DMS 273 treated with DMSO at 0.1 percent for 48 hours (cell line): ENCODE measurements around the gene MTCL3.
A peak's percentile ranks its signal among the peaks of the same experiment; 100 is the strongest.
"Not testable (repeated sequence)": the region's sequence is repeated elsewhere in the genome, so short reads cannot be mapped to it uniquely, and the experiment has no call there.

Experiments
- DNase-seq: peaks from one replicate; lab custom pipeline; 2025; lab: John Stamatoyannopoulos, UW

MTCL3 gene

GRCh38 chr6:127466416-127466815, 52.7 kb downstream of the MTCL3 start:
- DNase-seq = no peak

DNA sequence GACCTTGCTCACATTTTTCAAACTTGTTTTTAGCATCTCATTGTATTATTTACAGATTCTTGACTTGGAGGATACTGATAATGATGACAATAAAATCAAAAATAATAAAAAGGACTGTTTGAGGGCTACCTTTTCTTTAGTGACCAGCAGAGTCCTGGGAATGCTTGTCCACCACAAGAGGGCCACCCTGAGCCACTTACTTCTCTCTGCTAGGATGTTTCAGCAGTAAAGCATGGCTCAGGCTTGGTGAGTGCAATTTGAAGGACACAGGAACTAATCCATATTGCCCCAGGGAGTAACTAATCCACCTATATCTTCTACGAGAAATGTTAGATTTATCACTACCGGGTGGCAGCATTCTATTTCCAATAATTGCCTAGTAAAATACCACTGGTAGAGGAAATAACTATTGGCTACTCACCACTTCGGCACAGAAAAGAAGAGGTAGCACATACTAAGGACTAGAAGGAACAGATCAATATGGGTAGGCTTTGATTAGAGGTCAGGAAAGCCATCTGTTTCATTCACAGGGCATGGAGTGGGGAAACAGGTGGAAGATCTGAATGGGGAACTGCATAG, 54.2 kb downstream of the MTCL3 start:
- DNase-seq = no peak

DNA sequence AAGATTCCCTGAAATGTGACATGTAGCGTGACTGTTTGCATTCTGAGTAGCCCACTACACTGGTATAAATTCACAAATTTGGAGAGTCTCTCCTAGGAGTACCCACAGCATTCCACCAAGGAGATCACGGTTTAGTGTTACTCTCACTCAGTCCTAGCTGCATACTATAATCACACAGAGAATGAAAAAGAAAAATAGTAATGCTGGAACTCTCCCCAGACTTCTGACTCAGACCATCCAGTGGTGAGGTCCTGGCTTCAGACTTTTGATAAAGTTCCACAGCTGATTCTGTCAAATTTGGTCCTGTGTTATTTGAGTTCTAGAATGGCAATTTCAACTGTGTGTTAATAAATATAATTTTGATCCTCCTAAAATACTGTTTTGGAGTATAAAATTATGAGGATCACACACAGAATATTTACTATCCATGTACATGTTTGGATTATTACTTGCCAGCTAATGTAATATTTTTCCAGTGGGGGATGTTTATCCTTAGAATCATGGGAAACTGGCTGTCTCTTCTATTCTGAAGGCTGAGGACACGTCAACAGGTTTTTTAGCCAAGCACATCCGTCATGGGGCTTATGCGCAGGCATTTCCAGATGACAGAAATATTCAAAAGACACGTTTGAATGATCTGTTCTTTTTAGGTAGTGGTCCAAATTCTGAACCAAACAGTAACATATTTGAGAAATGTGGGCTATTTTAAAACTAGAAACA, 54.8 kb downstream of the MTCL3 start:
- DNase-seq = no peak

- no peak for DNase-seq
Observed at GRCh38 chr6:127463056-127463455, 56.1 kb downstream of the MTCL3 start.

- no peak for DNase-seq
Observed at GRCh38 chr6:127462376-127462775, 56.8 kb downstream of the MTCL3 start.

- DNase-seq = no peak
Observed at GRCh38 chr6:127460465-127460864, 58.7 kb downstream of the MTCL3 start.

GRCh38 chr6:127459231-127459641, 59.9 kb downstream of the MTCL3 start, which contains the start of gene KIAA0408:
Gene KIAA0408, minus strand, starts transcription at chr6:127459389. Its CDS starts 5,408 bp downstream, at chr6:127453981.
- no peak for DNase-seq

- DNase-seq = peak; percentile 46
Observed at GRCh38 chr6:127458817-127459216, 60.3 kb downstream of the MTCL3 start.

DNA sequence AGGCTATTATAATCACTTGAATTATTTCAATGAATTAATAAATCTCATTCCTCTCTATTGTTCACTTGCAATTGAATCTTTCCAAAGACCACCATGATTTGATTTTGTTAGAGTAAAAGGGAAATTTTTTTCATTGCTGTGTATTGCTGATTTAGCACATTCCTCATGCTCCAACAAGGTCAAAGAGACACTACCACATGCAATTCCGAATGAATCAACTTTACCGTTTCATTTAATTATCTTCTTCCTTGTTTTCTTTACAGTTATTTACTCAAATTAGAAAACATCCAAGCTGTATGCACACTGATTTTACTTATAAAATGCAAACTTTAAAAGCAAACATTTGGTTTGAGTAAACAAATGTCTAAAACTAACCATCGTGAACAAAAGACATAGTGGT, 60.9 kb downstream of the MTCL3 start:
- DNase-seq = no peak

GRCh38 chr6:127457456-127458064, 61.6 kb downstream of the MTCL3 start:
- DNase-seq = no peak

- DNase-seq = no peak
Observed at GRCh38 chr6:127456465-127456864, 62.7 kb downstream of the MTCL3 start.

DNA sequence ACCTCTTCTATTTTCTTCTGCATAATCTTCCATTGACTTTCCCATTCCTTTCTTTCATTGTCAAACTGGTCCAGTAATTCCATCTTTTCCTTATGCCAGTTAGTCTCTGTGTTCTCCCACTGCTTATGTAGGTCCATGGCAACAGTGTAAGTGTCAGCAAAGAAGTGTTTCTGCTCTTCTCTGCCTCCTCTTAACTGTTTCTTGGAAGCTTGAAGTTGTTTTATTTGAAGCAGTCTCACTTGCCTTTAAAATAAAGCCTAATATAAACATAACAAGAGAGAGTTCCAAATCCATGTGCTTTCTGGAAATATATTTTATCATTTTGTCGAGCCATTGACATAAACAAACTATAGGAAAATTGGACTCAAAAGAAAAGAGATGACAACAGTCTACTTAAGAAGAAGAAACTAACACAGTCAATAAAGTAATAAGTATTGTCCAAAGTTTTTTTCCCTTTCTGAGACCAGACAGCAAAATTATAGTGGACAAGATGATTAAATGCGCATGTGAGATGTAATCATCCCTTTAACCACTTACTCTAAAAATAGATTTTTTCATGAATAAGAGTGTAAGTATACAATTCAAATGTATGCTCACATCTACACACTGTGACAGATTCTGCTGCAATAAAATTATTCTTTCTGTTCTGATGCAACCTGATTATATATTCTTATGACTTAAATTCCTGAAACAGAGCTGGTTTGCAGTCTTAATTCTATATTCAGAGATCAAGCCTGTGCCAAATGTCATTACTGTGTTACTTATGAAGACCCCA, 65.1 kb downstream of the MTCL3 start:
- no peak for DNase-seq

DNA sequence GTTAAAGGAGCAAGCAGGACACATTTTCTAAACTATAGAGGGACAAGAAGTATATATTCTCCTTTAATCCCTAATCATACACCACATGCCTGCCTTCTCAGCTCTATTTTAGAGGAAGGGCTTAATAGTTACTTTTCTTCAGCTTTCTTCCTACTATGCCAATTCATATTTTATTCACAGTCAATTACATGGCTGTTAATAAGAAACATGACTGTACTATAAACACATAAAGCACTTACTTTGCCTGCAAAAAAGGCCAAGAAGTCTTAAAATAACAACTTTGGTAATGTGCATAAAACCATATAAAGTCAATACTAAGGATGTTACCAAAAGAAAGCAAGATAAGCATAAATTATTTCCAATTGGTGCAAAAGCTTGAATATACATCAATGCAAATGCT, 66.3 kb downstream of the MTCL3 start:
- no peak for DNase-seq

- no peak for DNase-seq
Observed at GRCh38 chr6:127451388-127451787, 67.7 kb downstream of the MTCL3 start.

DNA sequence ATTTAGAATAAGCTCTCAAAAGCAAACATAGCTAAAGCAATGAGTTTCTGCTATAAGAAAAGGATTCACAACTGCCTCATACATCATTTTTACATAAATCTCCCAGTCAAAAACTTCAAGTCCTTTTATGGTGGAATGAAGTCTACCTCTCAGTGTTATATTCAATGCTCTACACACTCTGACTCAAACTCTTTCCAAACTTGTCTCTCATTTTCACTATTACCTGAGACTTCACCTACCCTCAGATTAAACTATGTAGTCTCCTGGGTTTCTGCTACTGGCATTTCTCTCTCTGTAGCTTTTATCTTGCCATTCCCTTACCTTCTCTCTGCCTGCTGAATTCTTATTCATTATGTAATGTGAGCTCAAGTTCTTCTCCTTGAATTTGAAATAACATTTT, 71.4 kb downstream of the MTCL3 start:
- DNase-seq = no peak

DNA sequence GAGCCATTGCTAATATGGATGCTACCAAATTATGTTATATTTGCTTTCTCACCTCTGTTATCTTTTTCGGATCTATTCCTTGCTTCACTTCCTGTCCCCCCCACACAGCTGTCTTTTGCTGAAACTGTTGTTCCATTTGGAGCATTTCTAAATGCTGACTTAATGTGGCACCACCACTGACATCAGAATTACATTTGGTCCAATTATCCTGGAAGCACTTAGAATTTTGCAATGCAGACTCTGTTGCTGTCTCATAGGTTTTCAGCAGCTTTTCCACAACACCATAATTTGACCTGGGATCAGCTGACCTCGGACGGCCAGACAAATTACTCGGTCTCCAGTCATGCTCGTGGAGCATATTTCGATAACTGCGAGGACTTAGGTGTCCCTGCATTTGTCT, 72.8 kb downstream of the MTCL3 start:
- DNase-seq = no peak

- no peak for DNase-seq
Observed at GRCh38 chr6:127441881-127442280, 77.3 kb downstream of the MTCL3 start.

- no peak for DNase-seq
Observed at GRCh38 chr6:127439718-127440117, 79.4 kb downstream of the MTCL3 start.

DNA sequence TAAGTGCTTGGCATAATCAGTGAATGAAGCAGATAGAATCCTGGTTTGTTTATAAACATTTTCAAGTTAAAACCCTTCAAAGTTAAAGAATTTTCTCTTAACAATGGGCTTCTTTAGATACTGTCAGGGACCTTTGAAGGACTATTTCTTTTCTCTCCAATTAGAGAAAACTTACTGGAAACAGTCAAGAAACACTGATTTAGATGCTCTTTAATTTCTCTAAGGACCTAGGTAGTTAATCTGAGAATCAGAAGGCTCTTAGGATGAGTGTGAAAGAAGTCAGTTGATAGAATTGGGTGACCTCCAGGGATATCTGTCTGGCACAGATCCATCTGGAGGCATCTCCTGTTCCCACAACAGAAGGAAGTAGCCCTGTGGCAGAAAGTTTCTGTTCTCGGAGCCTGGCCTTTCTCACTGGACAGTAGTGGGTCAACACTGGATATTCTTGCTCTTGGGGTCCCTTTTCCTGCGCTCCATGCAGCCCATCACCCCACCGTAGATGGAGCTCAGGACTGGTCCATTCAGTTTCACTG, 82.5 kb downstream of the MTCL3 start:
- DNase-seq = no peak

DNA sequence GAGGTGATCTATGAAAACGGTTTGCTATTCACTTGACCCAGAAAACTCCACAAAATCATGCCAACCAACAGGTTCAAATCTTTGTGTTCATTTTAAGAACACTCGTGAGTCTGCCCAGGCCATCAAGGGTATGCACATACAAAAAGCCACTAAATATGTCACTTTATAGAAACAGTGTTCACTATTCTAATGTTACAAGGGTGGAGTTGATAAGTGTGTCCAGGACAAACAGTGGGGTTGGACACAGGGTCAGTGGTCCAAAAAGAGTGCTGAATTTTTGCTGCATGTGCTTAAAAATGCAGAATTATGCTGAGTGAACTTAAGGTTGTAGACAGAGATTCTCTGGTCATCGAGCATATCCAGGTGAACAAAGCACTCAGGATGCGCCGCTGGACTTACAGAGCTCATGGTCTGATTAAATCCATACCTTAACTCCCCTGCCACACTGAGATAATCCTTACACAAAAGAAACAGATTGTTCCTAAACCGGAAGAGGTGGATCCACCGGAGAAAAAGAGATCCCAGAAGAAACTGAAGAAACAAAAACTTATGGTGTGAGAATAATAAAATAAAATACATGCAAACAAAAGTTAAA, 83.4 kb downstream of the MTCL3 start:
- DNase-seq = no peak

- DNase-seq = no peak
Observed at GRCh38 chr6:127434651-127435050, 84.5 kb downstream of the MTCL3 start.

DNA sequence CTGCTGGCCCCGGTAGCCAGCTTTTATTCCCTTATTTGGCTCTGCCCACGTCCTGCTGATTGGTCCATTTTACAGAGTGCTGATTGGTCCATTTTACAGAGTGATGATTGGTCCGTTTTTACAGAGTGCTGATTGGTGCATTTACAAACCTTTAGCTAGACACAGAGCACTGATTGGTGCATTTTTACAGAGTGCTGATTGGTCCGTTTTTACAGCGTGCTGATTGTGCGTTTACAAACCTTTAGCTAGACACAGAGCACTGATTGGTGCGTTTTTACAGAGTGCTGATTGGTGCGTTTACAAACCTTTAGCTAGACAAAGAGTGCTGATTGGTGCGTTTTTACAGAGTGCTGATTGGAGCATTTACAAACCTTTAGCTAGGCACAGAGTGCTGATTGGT, 90.6 kb downstream of the MTCL3 start:
- DNase-seq = not testable (repeated sequence)
